WTC11 (cell line): ENCODE data around the gene SMO. TPM values are rescaled to one million over a fixed set of nuclear protein-coding genes. Genes with fewer than 3 reads are reported as not detected.

Experiments used
- ATAC-seq: fragments of 200-7000 bp; cut with Tn5 transposase; 2 replicates; pipeline ENCODE4 v1.10.0; 2021; ENCODE audit warnings: mild to moderate bottlenecking, moderate library complexity
- CTCF ChIA-PET: fragments of 300-600 bp; sonication (Branson Sonifier 250); formaldehyde crosslinking; loops from one replicate; lab custom pipeline; 2021; ENCODE audit warnings: antibody characterized with exemption; lab: Charles Lee
- POLR2A ChIA-PET: fragments of 350-600 bp; sonication (Branson Sonifier 250); formaldehyde crosslinking; loops from one replicate; lab custom pipeline; 2021; ENCODE audit warnings: antibody characterized with exemption; lab: Charles Lee
- DNase-seq: peaks from one replicate; pipeline ENCODE4 v3.0.0; 2021; ENCODE audit warnings: low spot score
- H3K27ac Mint-ChIP-seq: 2 replicates; pipeline ENCODE4 v1.8.0; 2021; ENCODE audit warnings: mixed read lengths
- H3K27me3 Mint-ChIP-seq: 2 replicates; pipeline ENCODE4 v1.8.0; 2021; ENCODE audit warnings: low read depth, mild to moderate bottlenecking, moderate library complexity, mixed read lengths
- H3K36me3 Mint-ChIP-seq: 2 replicates; pipeline ENCODE4 v1.8.0; 2021; ENCODE audit warnings: mixed read lengths
- H3K4me1 Mint-ChIP-seq: 2 replicates; pipeline ENCODE4 v1.8.0; 2022; ENCODE audit warnings: mixed read lengths
- H3K4me3 Mint-ChIP-seq: 2 replicates; pipeline ENCODE4 v1.8.0; 2021; ENCODE audit warnings: mild to moderate bottlenecking, moderate library complexity, mixed read lengths
- H3K9me3 Mint-ChIP-seq: 2 replicates; pipeline ENCODE4 v1.8.0; 2021; ENCODE audit warnings: mixed read lengths
- AR ChIP-seq: fragments of 250-450 bp; sonication (Bioruptor Pico); IDR thresholded peaks from 2 replicates; pipeline ENCODE4 v1.9.0; 2021; ENCODE audit warnings: mild to moderate bottlenecking
- ATF6 ChIP-seq: sonication (generic); formaldehyde crosslinking; IDR thresholded peaks from 2 replicates; pipeline ENCODE4 v1.8.1; 2023; ENCODE audit warnings: mild to moderate bottlenecking, missing genetic modification reagents
- CREB1 ChIP-seq: sonication (generic); formaldehyde crosslinking; IDR thresholded peaks from 2 replicates; pipeline ENCODE4 v1.8.0; 2023; ENCODE audit warnings: mild to moderate bottlenecking, missing genetic modification reagents
- E2F1 ChIP-seq: sonication (generic); formaldehyde crosslinking; IDR thresholded peaks from 2 replicates; pipeline ENCODE4 v1.8.0; 2022; ENCODE audit warnings: mild to moderate bottlenecking, missing genetic modification reagents
- E2F4 ChIP-seq: sonication (generic); formaldehyde crosslinking; IDR thresholded peaks from 2 replicates; pipeline ENCODE4 v1.8.1; 2022; ENCODE audit warnings: low read depth, mild to moderate bottlenecking, moderate library complexity, missing genetic modification reagents, borderline replicate concordance
- EMX1 ChIP-seq: fragments of 250-450 bp; sonication (Bioruptor Pico); IDR thresholded peaks from 2 replicates; pipeline ENCODE4 v1.8.0; 2021; ENCODE audit warnings: mild to moderate bottlenecking
- GTF2I ChIP-seq: fragments of 250-450 bp; sonication (Bioruptor Pico); conservative IDR thresholded peaks from 2 replicates; pipeline ENCODE4 v1.4.0; 2021; ENCODE audit warnings: mild to moderate bottlenecking
- IRF2 ChIP-seq: sonication (generic); formaldehyde crosslinking; IDR thresholded peaks from 2 replicates; pipeline ENCODE4 v1.8.0; 2022; ENCODE audit warnings: low read depth, missing genetic modification reagents, borderline replicate concordance
- MAX ChIP-seq: sonication (generic); formaldehyde crosslinking; IDR thresholded peaks from 2 replicates; pipeline ENCODE4 v1.8.0; 2022; ENCODE audit warnings: mild to moderate bottlenecking, missing genetic modification reagents
- MXD4 ChIP-seq: fragments of 250-450 bp; sonication (Bioruptor Pico); IDR thresholded peaks from 2 replicates; pipeline ENCODE4 v1.8.0; 2021; ENCODE audit warnings: mild to moderate bottlenecking, moderate library complexity, borderline replicate concordance
- NFATC4 ChIP-seq: fragments of 250-450 bp; sonication (Bioruptor Pico); IDR thresholded peaks from 2 replicates; pipeline ENCODE4 v1.9.0; 2021; ENCODE audit warnings: mild to moderate bottlenecking
- RELA ChIP-seq: sonication (generic); formaldehyde crosslinking; IDR thresholded peaks from 2 replicates; pipeline ENCODE4 v1.8.1; 2022; ENCODE audit warnings: missing genetic modification reagents, mild to moderate bottlenecking, borderline replicate concordance
- TEAD4 ChIP-seq: sonication (generic); formaldehyde crosslinking; IDR thresholded peaks from 2 replicates; pipeline ENCODE4 v1.8.0; 2022; ENCODE audit warnings: mild to moderate bottlenecking, missing genetic modification reagents
- ZBTB21 ChIP-seq: sonication (generic); formaldehyde crosslinking; IDR thresholded peaks from 2 replicates; pipeline ENCODE4 v1.8.1; 2023; ENCODE audit warnings: mild to moderate bottlenecking, missing genetic modification reagents, borderline replicate concordance
- ZNF138 ChIP-seq: sonication (generic); formaldehyde crosslinking; conservative IDR thresholded peaks from 2 replicates; pipeline ENCODE4 v1.8.1; 2022; ENCODE audit warnings: mild to moderate bottlenecking, moderate library complexity, missing genetic modification reagents
- ZNF232 ChIP-seq: sonication (generic); formaldehyde crosslinking; IDR thresholded peaks from 2 replicates; pipeline ENCODE4 v1.8.0; 2022; ENCODE audit warnings: mild to moderate bottlenecking, missing genetic modification reagents
- ZNF281 ChIP-seq: sonication (generic); formaldehyde crosslinking; IDR thresholded peaks from 2 replicates; pipeline ENCODE4 v1.8.0; 2023; ENCODE audit warnings: mild to moderate bottlenecking, missing genetic modification reagents
- ZNF317 ChIP-seq: sonication (generic); formaldehyde crosslinking; IDR thresholded peaks from 2 replicates; pipeline ENCODE4 v1.8.1; 2023; ENCODE audit warnings: low read depth, mild to moderate bottlenecking, moderate library complexity, missing genetic modification reagents, borderline replicate concordance
- ZNF396 ChIP-seq: fragments of 250-450 bp; sonication (Bioruptor Pico); IDR thresholded peaks from 2 replicates; pipeline ENCODE4 v1.8.0; 2021; ENCODE audit warnings: mild to moderate bottlenecking, moderate library complexity, borderline replicate concordance
- ZNF532 ChIP-seq: fragments of 250-450 bp; sonication (Bioruptor Pico); IDR thresholded peaks from 2 replicates; pipeline ENCODE4 v1.9.0; 2021; ENCODE audit warnings: mild to moderate bottlenecking, borderline replicate concordance
- total RNA-seq: library from RNA; stranded (reverse); gene quantifications from 3 replicates; pipeline ENCODE4 v1.2.3, GENCODE V29; 2021

SMO gene
- total RNA-seq, 1 experiment from 2014 or later: 56.9 TPM

GRCh38 chr7:129258649-129259389 lies 70.4 kb downstream of the SMO start:
- no peaks in the 10 kb centered on the region for H3K9me3 Mint-ChIP-seq
- no peaks in the 10 kb centered on the region for H3K36me3 Mint-ChIP-seq
- peak overlapping the region; percentile 44 for H3K4me3 Mint-ChIP-seq
- CTCF ChIA-PET: interaction anchor here (0.6 to 2.3 kb wide), 6 partner anchors 13 to 92 kb away, joined by 3 to 16 read pairs (median 4); no protein-coding TSS in a partner anchor
- DNase-seq: no peak
- POLR2A ChIA-PET: interaction anchor here (0.6 to 1.5 kb wide), 2 partner anchors 22 to 33 kb away, joined by 4 to 8 read pairs; partner anchors contain the start of gene AHCYL2
- H3K27me3 Mint-ChIP-seq: no peaks in the 10 kb centered on the region
- ATAC-seq: peak; percentile 97
- H3K4me1 Mint-ChIP-seq: peaks cover 62% of the 10 kb centered on the region
- peak overlapping the region; percentile 96 for H3K27ac Mint-ChIP-seq
- TF ChIP-seq NFATC4 (no peak), ZNF317 (CRISPR knock-in tag) (no peak), ZNF138 (CRISPR knock-in tag) (no peak), E2F1 (no peak), E2F4 (CRISPR knock-in tag) (no peak), ZNF281 (CRISPR knock-in tag) (no peak), RELA (CRISPR knock-in tag) (no peak), ATF6 (CRISPR knock-in tag) (no peak), ZBTB21 (CRISPR knock-in tag) (no peak), ZNF232 (CRISPR knock-in tag) (no peak), MXD4 (CRISPR knock-in tag) (no peak), ZNF396 (CRISPR knock-in tag) (no peak), TEAD4 (no peak), EMX1 (CRISPR knock-in tag) (no peak), MAX (CRISPR knock-in tag) (no peak), CREB1 (CRISPR knock-in tag) (no peak)

- H3K4me1 Mint-ChIP-seq: peaks cover 46% of the 10 kb centered on the region
- DNase-seq (no peak), ATAC-seq (no peak)
- H3K27me3 Mint-ChIP-seq: no peaks in the 10 kb centered on the region
- ChIA-PET CTCF (interaction anchor here (3.2 kb wide), 1 partner anchor 44 kb away, joined by 12 read pairs; no protein-coding TSS in a partner anchor), POLR2A (no interaction called here)
- no peak overlapping the region; the same call in 1 of the 2 replicates for H3K27ac Mint-ChIP-seq
- no peaks in the 10 kb centered on the region for H3K9me3 Mint-ChIP-seq
- H3K36me3 Mint-ChIP-seq: no peaks in the 10 kb centered on the region
- no peak overlapping the region for H3K4me3 Mint-ChIP-seq
- TF ChIP-seq IRF2 (CRISPR knock-in tag): no peak
- TF ChIP-seq GTF2I (CRISPR knock-in tag): no peak
- no peak for TF ChIP-seq AR (CRISPR knock-in tag)
- TF ChIP-seq ZNF532 (CRISPR knock-in tag): no peak
These were observed 73.9 kb downstream of the SMO start for GRCh38 chr7:129262324-129262723.
